SH-SY5Y (cell line): Measurements from ENCODE around the gene WDPCP.

Experiments used
- GATA2 ChIP-seq: IDR thresholded peaks from 2 replicates; pipeline ENCODE4 v1.6.1; 2011; ENCODE audit warnings: mild to moderate bottlenecking, low read depth, low read length
- GATA3 ChIP-seq: IDR thresholded peaks from 2 replicates; pipeline ENCODE4 v1.6.1; 2011; ENCODE audit warnings: low read depth, mild to moderate bottlenecking, low read length, moderate library complexity

- TF ChIP-seq GATA2 (no peak), GATA3 (no peak)
Measured at GRCh38 chr2:63434024-63435001, 154.0 kb downstream of the WDPCP start.
